Measurements from ENCODE around the gene PALMD.

PALMD gene

DNA sequence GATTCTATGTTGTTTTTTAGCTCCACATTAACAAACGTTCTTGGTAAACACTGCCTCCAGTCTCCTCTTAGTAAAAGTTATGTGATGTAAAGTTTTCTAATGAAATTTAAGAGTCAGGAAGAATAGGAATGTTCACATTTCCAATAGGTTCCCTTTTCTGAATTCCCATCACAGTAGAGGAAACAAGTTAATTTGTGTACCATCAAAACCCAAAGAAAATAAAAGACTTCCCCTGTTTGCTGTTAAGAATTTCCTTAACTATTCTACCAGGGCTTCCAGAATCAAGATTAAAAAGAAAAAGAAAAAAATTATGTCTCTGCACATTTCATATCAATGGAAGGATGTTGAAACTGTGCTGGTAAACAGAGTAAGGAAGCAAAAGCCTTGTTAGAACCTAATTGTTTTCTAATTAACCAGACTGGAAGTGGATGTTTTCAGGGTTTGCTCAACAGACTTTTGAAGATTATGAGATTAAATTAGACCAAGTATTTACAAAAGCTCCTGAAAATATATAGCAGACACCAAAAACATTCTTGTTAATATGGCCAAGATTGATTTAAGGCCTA lies 43.4 kb upstream of the PALMD start:
- DNase-seq (ENCODE audit: low spot score), result no peak
- CTCF ChIA-PET, result no interaction called here
- TF ChIP-seq, protein P1, sequence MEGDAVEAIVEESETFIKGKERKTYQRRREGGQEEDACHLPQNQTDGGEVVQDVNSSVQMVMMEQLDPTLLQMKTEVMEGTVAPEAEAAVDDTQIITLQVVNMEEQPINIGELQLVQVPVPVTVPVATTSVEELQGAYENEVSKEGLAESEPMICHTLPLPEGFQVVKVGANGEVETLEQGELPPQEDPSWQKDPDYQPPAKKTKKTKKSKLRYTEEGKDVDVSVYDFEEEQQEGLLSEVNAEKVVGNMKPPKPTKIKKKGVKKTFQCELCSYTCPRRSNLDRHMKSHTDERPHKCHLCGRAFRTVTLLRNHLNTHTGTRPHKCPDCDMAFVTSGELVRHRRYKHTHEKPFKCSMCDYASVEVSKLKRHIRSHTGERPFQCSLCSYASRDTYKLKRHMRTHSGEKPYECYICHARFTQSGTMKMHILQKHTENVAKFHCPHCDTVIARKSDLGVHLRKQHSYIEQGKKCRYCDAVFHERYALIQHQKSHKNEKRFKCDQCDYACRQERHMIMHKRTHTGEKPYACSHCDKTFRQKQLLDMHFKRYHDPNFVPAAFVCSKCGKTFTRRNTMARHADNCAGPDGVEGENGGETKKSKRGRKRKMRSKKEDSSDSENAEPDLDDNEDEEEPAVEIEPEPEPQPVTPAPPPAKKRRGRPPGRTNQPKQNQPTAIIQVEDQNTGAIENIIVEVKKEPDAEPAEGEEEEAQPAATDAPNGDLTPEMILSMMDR (conservative IDR thresholded peaks at IDR 0.05; ENCODE audit: low read depth), result no peak
- no peak overlapping the region for H3K27ac ChIP-seq
- POLR2A ChIA-PET (ENCODE audit: low non-redundant PET), result no interaction called here

DNA sequence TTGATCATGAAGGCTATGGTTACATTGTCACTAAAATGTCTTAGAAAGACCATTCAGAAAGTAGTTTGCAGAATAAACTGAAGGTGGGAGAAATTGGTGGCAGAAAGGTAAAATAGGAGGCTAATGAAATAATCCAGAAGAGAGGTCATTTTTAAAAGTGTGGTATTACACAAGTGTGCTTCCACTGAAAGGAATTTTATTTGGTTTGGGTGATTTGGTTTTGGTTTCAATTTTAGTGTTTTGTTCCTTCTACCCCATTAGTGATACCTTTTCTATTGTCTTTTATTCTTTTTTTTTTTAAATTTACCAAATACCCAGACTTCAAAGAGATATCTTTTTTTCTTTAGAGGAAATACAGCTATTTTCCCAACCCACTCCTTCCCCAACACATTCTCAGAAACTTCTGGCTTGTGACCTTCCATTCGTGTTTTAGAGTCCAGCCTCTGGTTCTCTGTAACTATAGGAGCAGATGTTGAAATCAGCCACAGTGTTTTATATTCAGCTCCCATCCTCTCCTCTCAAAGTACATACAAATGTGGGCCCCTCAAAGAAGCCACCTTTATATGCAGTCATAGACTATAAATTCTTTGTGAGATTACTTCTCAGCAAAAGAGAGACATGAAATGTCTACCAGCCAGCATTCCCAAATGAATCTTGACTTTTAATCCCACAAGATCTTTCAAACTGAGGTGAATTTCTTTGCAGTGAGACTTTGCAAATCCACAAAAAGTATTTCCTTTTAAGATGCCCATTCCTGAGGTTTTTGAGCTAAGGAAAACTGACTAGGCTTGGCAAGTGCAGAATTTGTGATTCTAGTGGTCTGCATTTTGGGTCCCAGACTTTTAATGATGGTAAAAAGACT lies 42.0 kb upstream of the PALMD start:
- no peak overlapping the region for H3K27ac ChIP-seq
- CTCF ChIA-PET, result interaction anchor here (0.8 kb wide), 1 partner anchor 618 kb away, joined by 3 read pairs; no protein-coding TSS in a partner anchor
- TF ChIP-seq, protein P1 (conservative IDR thresholded peaks at IDR 0.05; ENCODE audit: low read depth), result no peak
- DNase-seq (ENCODE audit: low spot score), result no peak
- POLR2A ChIA-PET (ENCODE audit: low non-redundant PET), result no interaction called here

DNA sequence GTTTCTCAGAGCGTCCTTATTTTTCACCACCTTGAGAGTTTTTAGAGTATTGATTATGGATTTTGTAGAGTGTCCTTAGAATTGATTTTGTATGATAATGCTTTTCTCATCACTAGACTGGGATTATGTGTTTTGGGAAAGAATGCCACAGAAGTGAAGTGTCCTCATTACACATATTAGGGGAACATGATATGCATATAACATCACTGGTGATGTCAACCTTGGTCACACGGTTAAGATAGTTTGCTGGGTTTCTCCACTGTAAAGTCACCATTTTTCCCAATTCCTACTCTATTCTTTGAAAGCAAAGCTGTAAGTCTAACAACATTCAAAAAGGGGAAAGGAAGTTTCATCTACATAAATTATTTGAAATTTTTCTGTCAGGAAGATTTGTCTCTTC lies 39.6 kb upstream of the PALMD start:
- no peak for DNase-seq (ENCODE audit: low spot score)
- POLR2A ChIA-PET (ENCODE audit: low non-redundant PET), result no interaction called here
- no peak overlapping the region for H3K27ac ChIP-seq
- TF ChIP-seq, protein P1 (conservative IDR thresholded peaks at IDR 0.05; ENCODE audit: low read depth), result no peak
- CTCF ChIA-PET, result interaction anchor here (0.6 kb wide), 1 partner anchor 597 kb away, joined by 11 read pairs; no protein-coding TSS in a partner anchor

DNA sequence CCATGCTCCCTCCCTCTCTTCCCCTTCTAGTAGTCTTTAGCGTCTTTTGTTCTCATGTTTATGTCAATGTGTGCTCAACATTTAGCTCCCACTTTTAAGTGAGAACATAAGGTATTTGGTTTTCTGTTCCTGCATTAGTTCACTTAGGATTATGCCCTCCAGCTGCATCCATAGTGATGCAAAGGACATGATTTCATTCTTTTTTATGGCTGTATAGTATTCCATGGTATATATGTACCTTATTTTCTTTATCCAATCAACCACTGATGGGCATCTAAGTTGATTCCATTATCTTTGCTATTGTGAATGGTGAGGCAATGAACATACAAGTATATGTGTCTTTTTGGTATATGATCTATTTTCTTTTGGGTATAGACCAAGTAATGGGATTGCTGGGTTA lies 38.3 kb upstream of the PALMD start:
- DNase-seq (ENCODE audit: low spot score), result no peak
- TF ChIP-seq, protein P1 (conservative IDR thresholded peaks at IDR 0.05; ENCODE audit: low read depth), result no peak
- H3K27ac ChIP-seq, result no peak overlapping the region
- ChIA-PET POLR2A (ENCODE audit: low non-redundant PET) (no interaction called here), CTCF (no interaction called here)

DNA sequence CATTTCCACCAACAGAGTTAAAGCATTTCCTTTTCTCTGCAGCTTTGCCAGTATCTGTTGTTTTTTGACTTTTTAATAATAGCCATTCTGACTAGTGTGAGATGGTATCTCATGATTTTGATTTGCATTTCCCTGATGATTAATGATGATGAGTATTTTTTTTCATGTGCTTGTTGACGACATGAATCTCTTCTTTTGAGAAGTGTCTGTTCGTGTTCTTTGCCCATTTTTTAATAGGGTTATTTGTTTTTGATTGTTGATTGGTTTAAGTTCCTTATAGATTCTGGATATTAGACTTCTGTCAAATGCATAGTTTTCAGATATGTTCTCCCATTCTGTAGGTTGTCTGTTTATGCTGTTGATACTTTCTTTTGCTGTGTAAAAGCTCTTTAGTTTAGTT lies 37.9 kb upstream of the PALMD start:
- POLR2A ChIA-PET (ENCODE audit: low non-redundant PET), result no interaction called here
- no peak for DNase-seq (ENCODE audit: low spot score)
- no peak overlapping the region for H3K27ac ChIP-seq
- CTCF ChIA-PET, result no interaction called here
- TF ChIP-seq, protein P1 (conservative IDR thresholded peaks at IDR 0.05; ENCODE audit: low read depth), result no peak

DNA sequence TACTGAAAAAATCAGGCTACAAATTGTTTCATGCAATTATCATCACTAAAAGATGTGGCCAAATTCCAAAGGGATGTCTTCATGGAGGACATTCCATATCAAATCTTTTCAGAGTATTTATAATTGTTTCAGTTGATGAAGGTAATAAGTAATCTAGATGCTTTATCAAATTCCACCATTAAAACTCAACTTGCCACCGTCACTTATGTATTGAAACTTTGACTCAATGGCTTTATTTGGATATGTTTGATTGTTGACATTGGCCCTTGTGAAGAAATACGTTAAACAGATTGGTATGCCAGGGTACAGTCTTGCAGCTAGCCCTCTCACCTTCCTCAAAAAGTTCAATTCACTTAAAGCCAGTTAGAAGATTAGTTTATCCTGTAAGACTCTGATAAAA lies 32.2 kb upstream of the PALMD start:
- ChIA-PET POLR2A (ENCODE audit: low non-redundant PET) (no interaction called here), CTCF (no interaction called here)
- DNase-seq (ENCODE audit: low spot score), result no peak
- TF ChIP-seq, protein P1 (conservative IDR thresholded peaks at IDR 0.05; ENCODE audit: low read depth), result no peak
- H3K27ac ChIP-seq, result no peak overlapping the region
